GM21367 (cell line): ENCODE results near the gene PFDN4.

Experiments used
- ATAC-seq: cut with Tn5 transposase; IDR thresholded peaks from one replicate; pipeline ENCODE4 v1.9.1; 2021; ENCODE audit not compliant: unreplicated experiment

PFDN4 gene

GRCh38 chr20:54207743-54208547, at the start of gene PFDN4:
TSS of gene PFDN4 (plus strand) at chr20:54208087. CDS start at chr20:54208101, 14 bp downstream.
- peak; percentile 93 for ATAC-seq

GRCh38 chr20:54158226-54158625, 49.7 kb upstream of the PFDN4 start:
- ATAC-seq = no peak

GRCh38 chr20:54158856-54159418, 49.0 kb upstream of the PFDN4 start:
- ATAC-seq = no peak

- ATAC-seq = no peak
These were observed 47.6 kb upstream of the PFDN4 start for GRCh38 chr20:54160065-54161007.

- ATAC-seq = no peak
These were observed 46.7 kb upstream of the PFDN4 start for GRCh38 chr20:54161008-54161820.

- ATAC-seq = no peak
These were observed 46.1 kb upstream of the PFDN4 start for GRCh38 chr20:54161821-54162149.

GRCh38 chr20:54162378-54163009, 45.4 kb upstream of the PFDN4 start:
- no peak for ATAC-seq

- no peak for ATAC-seq
These were observed 44.5 kb upstream of the PFDN4 start for GRCh38 chr20:54163402-54163801.

GRCh38 chr20:54165014-54165413, 42.9 kb upstream of the PFDN4 start:
- ATAC-seq = no peak

- ATAC-seq = no peak
These were observed 42.1 kb upstream of the PFDN4 start for GRCh38 chr20:54165803-54166202.

- ATAC-seq = no peak
These were observed 40.8 kb upstream of the PFDN4 start for GRCh38 chr20:54166987-54167662.

- ATAC-seq = no peak
These were observed 39.7 kb upstream of the PFDN4 start for GRCh38 chr20:54167909-54168872.

- ATAC-seq = no peak
These were observed 38.7 kb upstream of the PFDN4 start for GRCh38 chr20:54168961-54169862.

- ATAC-seq = no peak
These were observed 37.8 kb upstream of the PFDN4 start for GRCh38 chr20:54170026-54170471.

GRCh38 chr20:54170963-54171362, 36.9 kb upstream of the PFDN4 start:
- ATAC-seq = no peak

GRCh38 chr20:54172532-54172855, 35.4 kb upstream of the PFDN4 start:
- ATAC-seq = no peak

- no peak for ATAC-seq
These were observed 34.8 kb upstream of the PFDN4 start for GRCh38 chr20:54172856-54173652.
